ENCODE results near the gene CCDC85C. TPM values are rescaled to one million over a fixed set of nuclear protein-coding genes. Genes with fewer than 3 reads are reported as not detected.

The CCDC85C gene
- total RNA-seq, 1 experiment from 2014 or later, result 42.3 TPM

GRCh38 chr14:99596071-99596627, 7.9 kb downstream of the CCDC85C start:
- ChIA-PET POLR2A (no interaction called here), RAD21 (ENCODE audit: low non-redundant PET in 1 of 2, low total read pairs in 2 of 2, uncharacterized antibody in 2 of 2, unreplicated experiment in 2 of 2) (no interaction called here), CTCF (no interaction called here)
- no peak overlapping the region for H3K27ac ChIP-seq (ENCODE audit: low read depth, low read length)
- DNase-seq (ENCODE audit: low read depth, low spot score) (no peak), ATAC-seq (no peak)
- peaks cover 73% of the 10 kb centered on the region for H3K79me2 ChIP-seq (ENCODE audit: insufficient read depth, low read length)
- no TSS peak for BruUV-seq (replicated peaks)
- no peaks in the 10 kb centered on the region; a peak in 1 of 4 replicates for H3K36me3 ChIP-seq (ENCODE audit: control insufficient read depth in 1 of 2, insufficient read depth in 2 of 2, low read length in 2 of 2)
- H4K20me1 ChIP-seq (ENCODE audit: insufficient read depth), result no peaks in the 10 kb centered on the region
- peaks cover 2 to 8% of the 10 kb centered on the region in 2 experiments; a peak in 3 of 4 replicates for H3K4me1 ChIP-seq (ENCODE audit: control insufficient read depth in 1 of 2, insufficient read depth in 2 of 2, low read length in 2 of 2)
- H3K9me3 ChIP-seq (ENCODE audit: control insufficient read depth in 1 of 2, insufficient read depth in 1 of 2, low read depth in 1 of 2, low read length in 2 of 2), result no peaks in the 10 kb centered on the region
- no peaks in the 10 kb centered on the region for H3K9me2 ChIP-seq (ENCODE audit: insufficient read depth)
- no peak overlapping the region for H3K4me2 ChIP-seq (ENCODE audit: low read length)
- no peak overlapping the region for H3K4me3 ChIP-seq (replicated peaks in 1 of 2; ENCODE audit: low read depth in 1 of 2, low read length in 2 of 2)
- no peak overlapping the region for H2AFZ ChIP-seq (ENCODE audit: low read depth, low read length, poor library complexity, severe bottlenecking)
- H3K9ac ChIP-seq (ENCODE audit: low read length), result no peak overlapping the region
- intact Hi-C loops (cut with micrococcal nuclease), result no loop called here
- TF ChIP-seq FOSL1 (IDR thresholded peaks at IDR 0.05; ENCODE audit: low read depth) (no peak), POLR2AphosphoS5 (IDR thresholded peaks at IDR 0.05; ENCODE audit: low read depth, low read length) (no peak), ELF1 (IDR thresholded peaks at IDR 0.05; ENCODE audit: borderline replicate concordance, low read depth) (no peak), RAD21 (IDR thresholded peaks at IDR 0.05; ENCODE audit: low read depth) (no peak), TCF7L2 (IDR thresholded peaks at IDR 0.05; ENCODE audit: borderline replicate concordance, extremely low read depth, insufficient read depth, insufficient read length) (no peak), ZBTB33 (IDR thresholded peaks at IDR 0.05; ENCODE audit: extremely low read depth, insufficient replicate concordance, low read length) (no peak), SRF (IDR thresholded peaks at IDR 0.05; ENCODE audit: low read depth) (no peak)
- H3K27me3 ChIP-seq (ENCODE audit: insufficient read depth, low read length), result no peaks in the 10 kb centered on the region

GRCh38 chr14:99595524-99595923, 8.5 kb downstream of the CCDC85C start:
- Histone ChIP-seq H3K79me2 (ENCODE audit: insufficient read depth, low read length) (peaks cover 73% of the 10 kb centered on the region), H3K9me2 (ENCODE audit: insufficient read depth) (no peaks in the 10 kb centered on the region), H2AFZ (ENCODE audit: low read depth, low read length, poor library complexity, severe bottlenecking) (no peak overlapping the region), H4K20me1 (ENCODE audit: insufficient read depth) (no peaks in the 10 kb centered on the region), H3K9ac (ENCODE audit: low read length) (no peak overlapping the region), H3K9me3 (ENCODE audit: control insufficient read depth in 1 of 2, insufficient read depth in 1 of 2, low read depth in 1 of 2, low read length in 2 of 2) (no peaks in the 10 kb centered on the region), H3K27me3 (ENCODE audit: insufficient read depth, low read length) (no peaks in the 10 kb centered on the region), H3K36me3 (ENCODE audit: control insufficient read depth in 1 of 2, insufficient read depth in 2 of 2, low read length in 2 of 2) (no peaks in the 10 kb centered on the region; a peak in 1 of 4 replicates), H3K4me1 (ENCODE audit: control insufficient read depth in 1 of 2, insufficient read depth in 2 of 2, low read length in 2 of 2) (peaks cover 2 to 13% of the 10 kb centered on the region in 2 experiments; a peak in 3 of 4 replicates), H3K27ac (ENCODE audit: low read depth, low read length) (no peak overlapping the region), H3K4me3 (replicated peaks in 1 of 2; ENCODE audit: low read depth in 1 of 2, low read length in 2 of 2) (no peak overlapping the region), H3K4me2 (ENCODE audit: low read length) (no peak overlapping the region)
- BruUV-seq (replicated peaks), result no TSS peak
- intact Hi-C loops (cut with micrococcal nuclease), result no loop called here
- ChIA-PET POLR2A (no interaction called here), RAD21 (ENCODE audit: low non-redundant PET in 1 of 2, low total read pairs in 2 of 2, uncharacterized antibody in 2 of 2, unreplicated experiment in 2 of 2) (no interaction called here), CTCF (no interaction called here)
- DNase-seq (ENCODE audit: low read depth, low spot score) (no peak), ATAC-seq (no peak)
- TF ChIP-seq JUND (IDR thresholded peaks at IDR 0.05) (no peak), MAX (IDR thresholded peaks at IDR 0.05) (no peak), EZH2phosphoT487 (IDR thresholded peaks at IDR 0.05; ENCODE audit: borderline replicate concordance) (no peak), FOSL1 (IDR thresholded peaks at IDR 0.05; ENCODE audit: low read depth) (no peak), TCF7L2 (IDR thresholded peaks at IDR 0.05; ENCODE audit: borderline replicate concordance, extremely low read depth, insufficient read depth, insufficient read length) (no peak), EZH2 (IDR thresholded peaks at IDR 0.05) (no peak), CTCF (IDR thresholded peaks at IDR 0.05 in 2 of 3, conservative IDR thresholded peaks at IDR 0.05 in 1 of 3; ENCODE audit: borderline replicate concordance in 1 of 3, insufficient read depth in 1 of 3, low read depth in 2 of 3, low read length in 2 of 3) (no peak), SP1 (IDR thresholded peaks at IDR 0.05; ENCODE audit: low read depth) (no peak)

Data from HCT116 (cell line).